GM12865 (cell line): ENCODE measurements around the gene L3MBTL1.
"Not testable (repeated sequence)": the region's sequence is repeated elsewhere in the genome, so short reads cannot be mapped to it uniquely, and the experiment has no call there.

Source experiments
- DNase-seq: peaks from one replicate; pipeline ENCODE4 v3.0.0; 2010; ENCODE audit warnings: low read depth
- H3K4me3 ChIP-seq: 2 replicates; pipeline ENCODE4 v1.5.1; 2011; ENCODE audit warnings: mild to moderate bottlenecking, low read depth, low read length, control low read depth
- TF ChIP-seq, protein P1 (sequence below): IDR thresholded peaks from 2 replicates; pipeline ENCODE4 v1.5.1; 2011; ENCODE audit warnings: low read length, control low read depth, low read depth, inconsistent platforms; ENCODE audit not compliant: insufficient read depth; ENCODE audit errors: missing control alignments

Gene L3MBTL1

DNA sequence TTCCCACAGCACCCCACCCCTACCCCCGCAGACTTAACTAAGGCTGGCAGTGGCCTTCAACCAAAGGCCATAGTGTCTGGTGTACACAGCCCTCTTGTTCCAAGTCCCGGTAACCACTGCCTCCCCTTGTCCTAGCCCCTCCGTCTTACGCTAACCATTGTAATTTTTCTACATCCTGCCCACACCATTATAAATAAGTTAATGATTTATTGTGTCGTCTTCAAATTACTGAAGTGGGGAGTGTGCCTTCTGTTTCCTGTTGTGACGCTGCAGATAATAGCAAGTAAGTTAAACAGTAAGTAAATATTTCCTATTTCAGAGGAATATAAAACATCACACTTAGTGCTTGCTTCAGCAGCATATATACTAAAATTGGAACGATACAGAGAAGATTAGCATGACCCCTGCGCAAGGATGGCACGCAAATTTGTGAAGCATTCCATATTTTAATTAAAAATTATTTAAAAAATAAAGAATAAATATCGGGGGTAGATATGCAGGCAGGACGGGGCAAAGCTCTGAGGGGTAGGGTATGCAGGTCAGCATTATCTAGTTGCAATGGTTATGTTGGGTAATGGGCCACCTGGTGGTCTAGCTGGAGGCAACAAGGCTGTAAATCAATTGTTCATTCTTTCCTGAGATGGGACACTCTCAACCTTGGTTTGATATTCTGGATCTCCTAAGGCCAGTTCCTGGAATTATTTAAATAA lies 34.7 kb upstream of the L3MBTL1 start:
- no peak overlapping the region for H3K4me3 ChIP-seq
- no peak for DNase-seq
- TF ChIP-seq, protein P1, sequence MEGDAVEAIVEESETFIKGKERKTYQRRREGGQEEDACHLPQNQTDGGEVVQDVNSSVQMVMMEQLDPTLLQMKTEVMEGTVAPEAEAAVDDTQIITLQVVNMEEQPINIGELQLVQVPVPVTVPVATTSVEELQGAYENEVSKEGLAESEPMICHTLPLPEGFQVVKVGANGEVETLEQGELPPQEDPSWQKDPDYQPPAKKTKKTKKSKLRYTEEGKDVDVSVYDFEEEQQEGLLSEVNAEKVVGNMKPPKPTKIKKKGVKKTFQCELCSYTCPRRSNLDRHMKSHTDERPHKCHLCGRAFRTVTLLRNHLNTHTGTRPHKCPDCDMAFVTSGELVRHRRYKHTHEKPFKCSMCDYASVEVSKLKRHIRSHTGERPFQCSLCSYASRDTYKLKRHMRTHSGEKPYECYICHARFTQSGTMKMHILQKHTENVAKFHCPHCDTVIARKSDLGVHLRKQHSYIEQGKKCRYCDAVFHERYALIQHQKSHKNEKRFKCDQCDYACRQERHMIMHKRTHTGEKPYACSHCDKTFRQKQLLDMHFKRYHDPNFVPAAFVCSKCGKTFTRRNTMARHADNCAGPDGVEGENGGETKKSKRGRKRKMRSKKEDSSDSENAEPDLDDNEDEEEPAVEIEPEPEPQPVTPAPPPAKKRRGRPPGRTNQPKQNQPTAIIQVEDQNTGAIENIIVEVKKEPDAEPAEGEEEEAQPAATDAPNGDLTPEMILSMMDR = no peak

DNA sequence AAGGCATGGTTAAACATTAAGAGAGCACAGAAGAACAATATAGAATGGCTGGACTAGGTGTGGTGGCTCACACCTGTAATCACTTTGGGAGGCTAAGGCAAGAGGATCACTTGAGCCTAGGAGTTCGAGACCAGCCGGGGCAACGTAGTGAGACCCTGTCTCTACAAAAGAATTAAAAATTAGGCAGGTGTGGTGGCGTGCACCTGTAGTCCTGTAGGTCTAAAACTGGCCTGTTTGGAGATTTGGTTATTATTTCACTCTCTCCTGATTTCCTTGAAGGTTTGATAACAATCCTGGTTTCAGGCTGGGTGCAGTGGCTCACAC lies 34.2 kb upstream of the L3MBTL1 start:
- no peak for DNase-seq
- no peak overlapping the region for H3K4me3 ChIP-seq
- TF ChIP-seq, protein P1 = no peak

DNA sequence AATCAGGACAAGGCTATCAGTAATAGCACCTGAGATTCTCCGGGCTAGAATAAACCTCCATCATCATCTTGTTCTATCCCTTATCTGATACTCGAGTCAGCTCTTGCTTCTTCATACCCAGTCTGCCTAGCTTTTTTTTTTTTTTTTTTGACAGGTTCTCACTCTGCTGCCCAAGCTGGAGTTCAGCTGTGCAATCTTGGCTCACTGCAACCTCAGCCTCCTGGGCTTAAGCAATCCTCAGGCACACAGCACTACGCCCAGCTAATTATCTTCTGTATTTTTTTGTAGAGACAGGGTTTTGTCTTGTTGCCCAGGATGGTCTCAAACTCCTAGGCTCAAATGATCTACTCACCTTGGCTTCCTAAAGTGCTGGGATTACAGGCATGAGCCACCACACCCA lies 30.3 kb upstream of the L3MBTL1 start:
- DNase-seq = no peak
- TF ChIP-seq, protein P1 = no peak
- H3K4me3 ChIP-seq = no peak overlapping the region

DNA sequence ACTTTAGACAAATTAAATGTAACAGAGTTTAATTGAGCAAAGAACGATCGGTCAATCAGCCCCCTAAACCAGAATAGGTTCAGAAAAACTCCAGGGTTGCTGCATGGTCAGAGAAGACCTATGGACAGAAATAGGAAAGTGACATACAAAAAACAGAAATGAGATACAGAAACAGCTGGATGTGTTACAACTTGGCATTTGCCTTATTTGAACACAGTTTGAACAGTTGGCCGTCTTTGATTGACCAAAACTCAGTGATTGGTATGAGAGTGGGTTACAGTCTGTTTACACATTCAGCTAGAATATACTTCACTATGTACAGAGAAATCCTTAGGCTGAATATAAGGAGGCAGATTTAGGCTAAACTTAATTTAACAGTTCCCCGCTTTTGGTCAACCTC lies 29.9 kb upstream of the L3MBTL1 start:
- H3K4me3 ChIP-seq = no peak overlapping the region
- DNase-seq = no peak
- TF ChIP-seq, protein P1 = no peak

DNA sequence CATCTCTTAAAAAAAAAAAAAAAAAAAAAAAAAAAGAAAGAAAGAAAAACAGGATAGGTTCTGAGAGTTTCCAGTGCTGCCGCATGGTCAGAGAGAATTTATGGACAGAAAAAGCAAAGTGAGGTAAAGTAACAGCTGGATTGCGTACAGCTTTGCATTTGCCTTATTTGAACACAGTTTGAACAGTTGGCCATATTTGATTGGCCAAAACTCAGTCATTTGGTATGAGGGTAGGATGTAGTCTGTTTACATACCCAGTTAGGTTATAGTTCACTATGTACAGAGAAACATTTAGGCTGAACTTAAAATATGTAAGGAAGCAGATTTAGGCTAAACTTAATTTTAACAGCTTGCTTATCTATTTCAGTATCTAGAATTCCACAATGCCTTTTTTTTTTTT lies 17.5 kb upstream of the L3MBTL1 start:
- no peak for DNase-seq
- TF ChIP-seq, protein P1 = no peak
- H3K4me3 ChIP-seq = no peak overlapping the region

DNA sequence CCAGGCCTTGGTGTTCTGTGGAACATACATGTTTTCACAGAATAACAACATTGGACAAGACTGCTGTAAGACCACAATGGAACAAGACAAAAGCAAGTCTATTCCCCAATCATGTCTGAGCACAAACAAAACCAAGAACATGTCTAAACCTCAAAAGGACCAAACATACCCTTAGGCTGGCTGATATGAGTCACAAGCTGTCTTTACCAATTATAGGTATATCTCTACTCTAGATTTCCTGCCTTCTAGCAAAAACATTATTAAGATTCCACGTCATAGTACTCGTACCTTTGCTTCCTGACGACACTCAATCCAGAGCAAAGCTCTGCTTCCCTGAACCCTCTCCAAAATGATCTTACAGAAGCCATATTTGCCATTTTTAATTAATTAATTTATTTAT lies 15.4 kb upstream of the L3MBTL1 start:
- DNase-seq = peak; percentile 88
- TF ChIP-seq, protein P1 = no peak
- H3K4me3 ChIP-seq = no peak overlapping the region; the same call in 1 of the 2 replicates

DNA sequence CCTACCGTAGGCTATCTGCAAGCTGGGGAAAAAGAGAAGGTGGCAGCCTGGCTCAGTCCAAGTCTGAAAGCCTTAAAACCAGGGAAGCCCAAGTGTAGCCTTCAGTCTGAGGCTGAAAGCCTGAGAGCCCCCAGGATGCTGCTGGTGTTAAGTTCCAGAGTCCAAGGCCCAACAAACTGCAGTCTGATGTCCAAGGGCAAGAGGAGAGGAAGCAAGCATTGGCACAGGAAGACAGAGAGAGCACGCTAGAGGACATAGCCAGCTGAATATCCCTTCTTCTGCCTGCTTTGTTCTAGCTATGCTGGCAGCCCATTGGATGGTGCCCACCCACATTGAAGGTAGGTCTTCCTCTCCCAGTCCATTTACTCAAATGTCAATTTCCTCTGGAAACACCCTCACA lies 12.1 kb upstream of the L3MBTL1 start:
- TF ChIP-seq, protein P1 = no peak
- H3K4me3 ChIP-seq = no peak overlapping the region
- no peak for DNase-seq

DNA sequence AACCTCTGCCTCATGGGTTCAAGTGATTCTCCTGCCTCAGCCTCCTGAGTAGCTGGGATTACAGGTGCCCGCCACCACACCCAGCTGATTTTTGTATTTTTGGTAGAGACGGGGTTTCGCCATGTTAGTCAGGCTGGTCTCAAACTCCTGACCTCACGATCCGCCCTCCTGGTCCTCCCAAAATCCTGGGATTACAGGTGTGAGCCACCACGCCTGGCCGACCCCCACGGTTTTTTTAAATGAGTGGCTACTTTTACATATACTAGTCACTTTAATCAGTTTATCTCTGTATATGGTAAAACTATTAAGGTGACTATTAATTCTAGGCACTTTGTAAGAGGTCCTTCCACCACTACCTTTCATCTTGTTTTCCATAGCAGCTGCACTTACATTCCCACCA lies 5.5 kb upstream of the L3MBTL1 start:
- DNase-seq, H3K4me3 ChIP-seq: not testable (repeated sequence)
